Fibroblast of peridontal ligament (primary cell): ENCODE measurements around the gene HTATIP2.
A peak's percentile ranks its signal among the peaks of the same experiment; 100 is the strongest.
"Not testable (repeated sequence)": the region's sequence is repeated elsewhere in the genome, so short reads cannot be mapped to it uniquely, and the experiment has no call there.

Experiments
- DNase-seq: peaks from one replicate; pipeline ENCODE4 v3.0.0-alpha.2; 2010; ENCODE audit errors: extremely low read depth

Gene HTATIP2

GRCh38 chr11:20363500-20364340 is at the start of gene HTATIP2:
HTATIP2 (plus strand) TSS chr11:20363714; CDS start chr11:20364238, 524 bp downstream.
- peak; percentile 45 for DNase-seq

GRCh38 chr11:20315800-20316199 is 47.7 kb upstream of the HTATIP2 start:
- DNase-seq = no peak

- DNase-seq = no peak
These were observed 42.3 kb upstream of the HTATIP2 start for GRCh38 chr11:20321177-20321576.

- DNase-seq = no peak
These were observed 36.1 kb upstream of the HTATIP2 start for GRCh38 chr11:20327377-20327935.

- DNase-seq = no peak
These were observed 27.5 kb upstream of the HTATIP2 start for GRCh38 chr11:20336056-20336455.

GRCh38 chr11:20337526-20338154 is 25.9 kb upstream of the HTATIP2 start:
- DNase-seq = peak; percentile 33

GRCh38 chr11:20342347-20343141 is 21.0 kb upstream of the HTATIP2 start:
- no peak for DNase-seq

GRCh38 chr11:20351136-20351535 is 12.4 kb upstream of the HTATIP2 start:
- DNase-seq = no peak

GRCh38 chr11:20351751-20352262 is 11.7 kb upstream of the HTATIP2 start:
- no peak for DNase-seq

- DNase-seq = peak; percentile 59
These were observed 9.6 kb upstream of the HTATIP2 start for GRCh38 chr11:20353829-20354434.

- peak; percentile 53 for DNase-seq
These were observed 8.0 kb upstream of the HTATIP2 start for GRCh38 chr11:20355221-20356219.

- no peak for DNase-seq
These were observed 6.4 kb upstream of the HTATIP2 start for GRCh38 chr11:20357150-20357549.

GRCh38 chr11:20360650-20361049 is 2.9 kb upstream of the HTATIP2 start:
- DNase-seq = peak; percentile 65

GRCh38 chr11:20362481-20362880 is 1.0 kb upstream of the HTATIP2 start:
- DNase-seq = no peak

GRCh38 chr11:20363149-20363499 is 390 bp upstream of the HTATIP2 start:
- no peak for DNase-seq

GRCh38 chr11:20364341-20364792 is 853 bp downstream of the HTATIP2 start:
- no peak for DNase-seq

- not testable (repeated sequence) for DNase-seq
These were observed 2.0 kb downstream of the HTATIP2 start for GRCh38 chr11:20365465-20365864.

- DNase-seq = peak; percentile 91
These were observed 3.9 kb downstream of the HTATIP2 start for GRCh38 chr11:20367313-20367948.

- DNase-seq = no peak
These were observed 4.9 kb downstream of the HTATIP2 start for GRCh38 chr11:20368438-20368837.

- DNase-seq = no peak
These were observed 6.3 kb downstream of the HTATIP2 start for GRCh38 chr11:20369826-20370225.
